GM23248 (cell line): ENCODE measurements around the gene GRB10. TPM values are rescaled to one million over a fixed set of nuclear protein-coding genes. Genes with fewer than 3 reads are reported as not detected.

Experiments
- DNase-seq: peaks from one replicate; pipeline ENCODE4 v3.0.0-alpha.2; 2015
- H2AFZ ChIP-seq: fragments of 200-600 bp; sonication (generic); 2 replicates; pipeline ENCODE4 v1.6.1; 2016; ENCODE audit warnings: antibody characterized with exemption
- H3F3A ChIP-seq: fragments of 200-600 bp; sonication (generic); 2 replicates; pipeline ENCODE4 v1.6.1; 2016; ENCODE audit warnings: mild to moderate bottlenecking, antibody characterized with exemption, mixed run types; ENCODE audit not compliant: insufficient read depth
- H3K27ac ChIP-seq: fragments of 200-600 bp; sonication (generic); 2 replicates; pipeline ENCODE4 v1.5.1; 2016; ENCODE audit warnings: mild to moderate bottlenecking
- H3K27me3 ChIP-seq: fragments of 200-600 bp; sonication (generic); replicated peaks from 2 replicates; pipeline ENCODE4 v1.6.1; 2016; ENCODE audit warnings: mild to moderate bottlenecking; ENCODE audit not compliant: insufficient read depth
- H3K36me3 ChIP-seq: fragments of 200-600 bp; sonication (generic); 2 replicates; pipeline ENCODE4 v1.6.1; 2016; ENCODE audit warnings: low read depth, mild to moderate bottlenecking
- H3K4me1 ChIP-seq: fragments of 200-600 bp; sonication (generic); 2 replicates; pipeline ENCODE4 v1.6.1; 2016; ENCODE audit warnings: mild to moderate bottlenecking; ENCODE audit not compliant: insufficient read depth
- H3K4me2 ChIP-seq: fragments of 200-600 bp; sonication (generic); one replicate; pipeline ENCODE4 v1.6.1; 2016; ENCODE audit warnings: mild to moderate bottlenecking; ENCODE audit not compliant: unreplicated experiment
- H3K4me3 ChIP-seq: fragments of 200-600 bp; sonication (generic); 2 replicates; pipeline ENCODE4 v1.5.1; 2016; ENCODE audit warnings: mild to moderate bottlenecking
- H3K79me2 ChIP-seq: fragments of 200-600 bp; sonication (generic); 2 replicates; pipeline ENCODE4 v1.6.1; 2016; ENCODE audit warnings: mild to moderate bottlenecking; ENCODE audit not compliant: insufficient read depth
- H3K9ac ChIP-seq: fragments of 200-600 bp; sonication (generic); 2 replicates; pipeline ENCODE4 v1.6.1; 2016; ENCODE audit warnings: mild to moderate bottlenecking
- H3K9me2 ChIP-seq: fragments of 200-600 bp; sonication (generic); 2 replicates; pipeline ENCODE4 v1.6.1; 2016; ENCODE audit warnings: mixed run types, mild to moderate bottlenecking, moderate library complexity; ENCODE audit not compliant: insufficient read depth
- H3K9me3 ChIP-seq: fragments of 200-600 bp; sonication (generic); one replicate; pipeline ENCODE4 v1.6.1; 2017; ENCODE audit warnings: low read depth
- H4K20me1 ChIP-seq: fragments of 200-600 bp; sonication (generic); 2 replicates; pipeline ENCODE4 v1.6.0; 2016; ENCODE audit not compliant: insufficient read depth
- EZH2 ChIP-seq: fragments of 200-600 bp; sonication (generic); IDR thresholded peaks from 2 replicates; pipeline ENCODE4 v1.6.1; 2018; ENCODE audit warnings: antibody characterized with exemption, mild to moderate bottlenecking; ENCODE audit not compliant: insufficient read depth, poor library complexity, severe bottlenecking
- EZH2phosphoT487 ChIP-seq: fragments of 200-600 bp; sonication (generic); IDR thresholded peaks from 2 replicates; pipeline ENCODE4 v1.6.1; 2018; ENCODE audit warnings: antibody characterized with exemption, moderate library complexity, mild to moderate bottlenecking, low read depth; ENCODE audit not compliant: insufficient read depth
- whole genome bisulfite sequencing, 2 experiments: methylation state at CpG; one replicate each; pipeline ENCODE4 v1.1.6; 2015 to 2017; ENCODE audit warnings: low lambda C conversion rate in 2 of 2, low coverage in 1 of 2; ENCODE audit errors: missing lambda C conversion rate in 2 of 2; 5-methylcytosine and 5-hydroxymethylcytosine counted together
- in situ Hi-C: fragments of 300-500 bp; cut with MboI; formaldehyde crosslinking; loops from 2 replicates; pipeline ENCODE4 v1.15.0; 2020
- polyA plus RNA-seq: library from polyadenylated mRNA; unstranded; fragments of >200 nt; fragmentation: Nextera tagmentation; extraction: Ambion mirVana; gene quantifications from 2 replicates; pipeline ENCODE4 v1.2.1, GENCODE V29; 2016
- total RNA-seq: library from RNA; depleted of rRNA; stranded (reverse); fragments of >200 nt; shearing (Covaris generic); gene quantifications from 2 replicates; pipeline ENCODE4 v1.2.3, GENCODE V29; 2014

Gene GRB10
- total and polyA plus RNA-seq, 2 experiments from 2014 or later = 12.9 to 25.9 TPM

GRCh38 chr7:50754684-50755083 is 28.0 kb downstream of the GRB10 start:
- no peaks in the 10 kb centered on the region for H3K9me2 ChIP-seq
- no peaks in the 10 kb centered on the region for H3K36me3 ChIP-seq
- H3K27me3 ChIP-seq = no peaks in the 10 kb centered on the region
- no peak overlapping the region for H3K4me3 ChIP-seq
- in situ Hi-C loops = no loop called here
- WGBS, 2 experiments = 77 to 83% methylated on average over 6 of the region's 6 CpGs
- DNase-seq = no peak
- H2AFZ ChIP-seq = no peak overlapping the region
- peaks cover 1% of the 10 kb centered on the region for H4K20me1 ChIP-seq
- TF ChIP-seq EZH2phosphoT487 (no peak), EZH2 (no peak)
- H3K9ac ChIP-seq = no peak overlapping the region
- no peak overlapping the region for H3K4me2 ChIP-seq
- H3K4me1 ChIP-seq = no peaks in the 10 kb centered on the region
- H3K27ac ChIP-seq = no peak overlapping the region
- H3K9me3 ChIP-seq = no peaks in the 10 kb centered on the region
- H3K79me2 ChIP-seq = peaks cover 99% of the 10 kb centered on the region
- H3F3A ChIP-seq = no peaks in the 10 kb centered on the region

GRCh38 chr7:50754241-50754640 is 28.5 kb downstream of the GRB10 start:
- DNase-seq = no peak
- H3K4me3 ChIP-seq = no peak overlapping the region
- no peaks in the 10 kb centered on the region; the same call in none of the 2 replicates for H4K20me1 ChIP-seq
- H2AFZ ChIP-seq = no peak overlapping the region
- H3K4me2 ChIP-seq = no peak overlapping the region
- peaks cover 99% of the 10 kb centered on the region for H3K79me2 ChIP-seq
- H3K4me1 ChIP-seq = no peaks in the 10 kb centered on the region
- H3K27me3 ChIP-seq = no peaks in the 10 kb centered on the region
- H3K27ac ChIP-seq = no peak overlapping the region
- no peak overlapping the region for H3K9ac ChIP-seq
- H3K9me3 ChIP-seq = no peaks in the 10 kb centered on the region
- no peaks in the 10 kb centered on the region for H3K9me2 ChIP-seq
- in situ Hi-C loops = no loop called here
- WGBS, 2 experiments = 87 to 88% methylated on average over 6 of the region's 6 CpGs
- H3F3A ChIP-seq = no peaks in the 10 kb centered on the region
- H3K36me3 ChIP-seq = no peaks in the 10 kb centered on the region
- no peak for TF ChIP-seq EZH2
- no peak for TF ChIP-seq EZH2phosphoT487

- Histone ChIP-seq H3K9me2 (no peaks in the 10 kb centered on the region), H3K4me2 (no peak overlapping the region), H3K9me3 (no peaks in the 10 kb centered on the region), H3F3A (no peaks in the 10 kb centered on the region), H3K27me3 (no peaks in the 10 kb centered on the region), H3K36me3 (no peaks in the 10 kb centered on the region), H2AFZ (no peak overlapping the region), H3K27ac (no peak overlapping the region), H3K4me3 (no peak overlapping the region), H4K20me1 (no peaks in the 10 kb centered on the region; the same call in none of the 2 replicates), H3K9ac (no peak overlapping the region), H3K4me1 (no peaks in the 10 kb centered on the region), H3K79me2 (peaks cover 96% of the 10 kb centered on the region)
- DNase-seq = no peak
- TF ChIP-seq EZH2phosphoT487 (no peak), EZH2 (no peak)
- in situ Hi-C loops = no loop called here
- 97 to 98% methylated on average over 4 of the region's 4 CpGs for WGBS, 2 experiments
These were observed 30.3 kb downstream of the GRB10 start for GRCh38 chr7:50752422-50752821.

GRCh38 chr7:50751146-50751545 is 31.6 kb downstream of the GRB10 start:
- Histone ChIP-seq H3K36me3 (no peaks in the 10 kb centered on the region), H3K27ac (no peak overlapping the region), H4K20me1 (no peaks in the 10 kb centered on the region; the same call in none of the 2 replicates), H3K4me2 (no peak overlapping the region), H3K27me3 (no peaks in the 10 kb centered on the region), H3K4me1 (no peaks in the 10 kb centered on the region), H3K9me3 (no peaks in the 10 kb centered on the region), H3K9me2 (no peaks in the 10 kb centered on the region), H3K9ac (no peak overlapping the region), H3F3A (no peaks in the 10 kb centered on the region), H2AFZ (no peak overlapping the region), H3K4me3 (no peak overlapping the region), H3K79me2 (peaks cover 96% of the 10 kb centered on the region)
- no peak for DNase-seq
- TF ChIP-seq EZH2phosphoT487 (no peak), EZH2 (no peak)
- in situ Hi-C loops = no loop called here
- 66 to 86% methylated on average over 1 of the region's 1 CpG for WGBS, 2 experiments

- Histone ChIP-seq H4K20me1 (no peaks in the 10 kb centered on the region; the same call in 1 of the 2 replicates), H3K79me2 (peaks cover 94% of the 10 kb centered on the region)
- in situ Hi-C loops = no loop called here
These were observed 32.8 kb downstream of the GRB10 start for GRCh38 chr7:50749896-50750295.

More at GRCh38 chr7:50749896-50750295, 32.8 kb downstream of the GRB10 start:
- 47 to 58% methylated on average over 3 of the region's 3 CpGs for WGBS, 2 experiments
- H3F3A ChIP-seq = no peaks in the 10 kb centered on the region
- H3K9ac ChIP-seq = no peak overlapping the region
- no peak for DNase-seq
- no peaks in the 10 kb centered on the region for H3K4me1 ChIP-seq
- no peaks in the 10 kb centered on the region for H3K27me3 ChIP-seq
- no peak overlapping the region for H3K27ac ChIP-seq
- TF ChIP-seq EZH2 = no peak
- no peak for TF ChIP-seq EZH2phosphoT487
- no peaks in the 10 kb centered on the region for H3K9me2 ChIP-seq
- H3K36me3 ChIP-seq = no peaks in the 10 kb centered on the region
- no peak overlapping the region for H2AFZ ChIP-seq
- no peak overlapping the region for H3K4me3 ChIP-seq
- no peaks in the 10 kb centered on the region for H3K9me3 ChIP-seq
- no peak overlapping the region for H3K4me2 ChIP-seq
